HG02973 (cell line): ENCODE measurements around the gene LAMA2.
"Not testable (repeated sequence)": the region's sequence is repeated elsewhere in the genome, so short reads cannot be mapped to it uniquely, and the experiment has no call there.

Source experiments
- ATAC-seq: cut with Tn5 transposase; IDR thresholded peaks from one replicate; pipeline ENCODE4 v1.9.1; 2021; ENCODE audit warnings: moderate library complexity; ENCODE audit not compliant: unreplicated experiment

The LAMA2 gene

DNA sequence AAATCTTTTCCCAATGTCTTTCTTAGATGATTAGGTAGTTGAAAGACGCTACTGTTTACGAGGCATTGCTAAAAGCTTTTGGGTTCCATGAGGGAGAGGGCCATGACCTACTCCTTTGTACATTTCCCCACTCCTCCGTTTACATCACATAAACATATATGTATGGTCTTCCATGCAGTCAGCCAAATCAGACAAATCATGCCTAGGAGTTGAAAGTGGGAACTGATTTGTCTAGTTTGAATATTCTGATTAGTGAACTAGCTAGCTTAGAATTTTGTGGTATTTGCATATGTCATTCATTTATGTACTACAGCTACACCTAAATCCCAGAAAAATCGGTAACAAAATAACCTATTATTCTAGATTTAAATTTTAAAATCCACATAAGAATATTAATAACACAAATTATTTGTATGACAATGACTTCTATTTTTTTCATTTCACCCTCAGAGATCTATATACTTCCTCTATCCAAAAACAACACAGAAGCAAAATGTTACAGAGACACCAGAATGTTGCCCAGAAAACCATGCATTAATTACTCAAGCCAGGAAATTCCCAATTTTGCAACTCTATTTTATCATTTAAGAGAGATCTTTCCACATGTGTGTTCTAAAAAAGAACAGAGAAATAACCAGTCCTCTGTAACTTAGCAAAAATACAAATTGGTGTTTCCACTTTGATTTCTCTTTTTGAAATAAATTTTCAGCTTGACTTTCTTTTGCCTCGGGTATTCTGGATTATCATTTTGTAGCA, 231.9 kb downstream of the LAMA2 start:
- no peak for ATAC-seq

DNA sequence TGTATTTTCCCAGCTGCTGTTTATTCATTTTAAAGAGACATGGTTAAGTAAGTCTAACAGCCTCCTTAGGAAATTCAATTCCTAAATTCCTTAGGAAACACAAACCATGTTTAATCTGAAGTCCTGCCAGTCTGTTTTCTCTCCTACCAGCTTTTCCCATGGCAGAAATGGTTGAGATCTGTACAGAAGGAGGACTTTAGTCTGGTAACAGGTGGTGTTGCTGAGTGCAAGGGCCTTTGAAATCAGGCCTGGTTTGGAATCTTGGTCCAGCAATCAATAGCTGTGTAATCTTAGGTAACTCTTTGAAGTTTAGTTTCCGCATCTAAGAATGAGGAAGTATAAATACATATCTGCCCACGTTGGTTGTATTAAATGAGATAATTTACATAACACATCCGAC, 232.5 kb downstream of the LAMA2 start:
- no peak for ATAC-seq

DNA sequence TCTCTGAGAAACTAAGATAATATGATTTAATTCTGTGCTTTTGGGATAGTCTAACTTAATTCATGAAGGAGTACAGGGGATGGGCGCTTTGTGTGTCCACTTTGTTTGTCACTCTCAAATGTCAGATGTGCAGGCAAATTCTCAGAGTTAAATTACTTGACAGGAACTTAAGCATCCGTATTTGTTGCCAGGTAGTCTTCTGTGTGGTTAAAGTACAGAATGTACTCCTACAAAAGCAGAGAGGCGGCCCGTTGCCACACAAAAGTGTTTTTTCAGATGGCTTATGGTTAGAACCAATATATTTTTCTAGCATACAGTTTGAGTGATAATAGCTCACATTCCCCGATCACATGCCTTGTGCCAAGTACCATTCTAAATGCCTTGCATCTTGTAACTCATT, 234.4 kb downstream of the LAMA2 start:
- no peak for ATAC-seq

DNA sequence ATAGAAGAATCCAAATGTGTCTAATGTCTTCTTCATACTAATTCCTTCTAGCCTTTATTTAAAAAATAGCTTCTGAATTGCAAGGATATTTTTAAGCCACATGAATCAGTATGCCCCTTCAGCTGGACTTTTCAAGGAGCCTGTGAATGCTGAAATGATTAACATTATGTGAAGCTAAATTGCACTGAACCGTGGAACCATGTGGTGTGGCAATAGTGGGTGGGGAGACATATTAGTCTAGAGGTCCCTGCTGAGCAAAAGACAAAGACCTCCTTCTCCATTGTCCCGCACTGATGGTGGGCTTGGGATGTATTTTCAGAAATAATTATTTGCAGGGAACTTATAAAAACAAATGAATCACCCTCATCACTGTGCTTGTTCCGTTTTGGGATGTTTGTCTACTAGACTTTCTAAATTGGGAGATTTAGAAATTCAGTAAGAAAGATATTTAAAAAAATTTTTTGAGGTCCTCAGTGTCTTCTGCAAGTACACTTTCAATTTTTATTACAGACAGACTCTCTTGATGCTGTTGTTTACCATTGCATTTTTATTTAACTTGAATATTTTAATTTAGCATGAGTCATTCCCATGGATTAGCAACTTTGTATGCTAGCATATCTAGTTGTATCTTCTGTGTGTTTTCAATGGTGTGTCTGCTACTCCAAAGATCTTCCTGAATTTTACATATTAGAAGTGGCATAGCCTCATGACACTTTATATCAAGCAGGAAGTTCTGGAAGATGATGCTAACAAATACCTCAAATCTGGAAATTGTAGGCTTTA, 238.1 kb downstream of the LAMA2 start:
- no peak for ATAC-seq

DNA sequence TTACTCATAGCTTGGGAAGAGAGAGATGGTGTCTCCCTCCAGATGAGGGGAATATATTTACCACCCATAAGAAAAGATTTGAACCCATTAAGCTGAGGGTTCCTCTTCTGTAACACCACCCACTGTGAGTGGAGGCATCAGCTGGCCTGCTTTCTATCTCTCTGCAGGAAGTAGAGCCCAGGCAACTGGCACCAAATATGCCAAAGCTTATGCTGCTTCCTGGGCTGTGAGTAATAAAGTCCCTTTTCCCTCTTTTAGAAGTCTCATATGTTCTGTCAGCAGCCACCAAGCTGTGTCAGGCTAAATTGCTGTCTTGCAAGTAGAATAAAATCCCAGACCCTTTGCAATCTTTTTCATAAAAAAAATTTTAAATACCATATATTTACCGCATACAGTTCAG, 241.4 kb downstream of the LAMA2 start:
- ATAC-seq = no peak

- ATAC-seq = no peak
These were observed 247.2 kb downstream of the LAMA2 start for GRCh38 chr6:129130106-129130505.

DNA sequence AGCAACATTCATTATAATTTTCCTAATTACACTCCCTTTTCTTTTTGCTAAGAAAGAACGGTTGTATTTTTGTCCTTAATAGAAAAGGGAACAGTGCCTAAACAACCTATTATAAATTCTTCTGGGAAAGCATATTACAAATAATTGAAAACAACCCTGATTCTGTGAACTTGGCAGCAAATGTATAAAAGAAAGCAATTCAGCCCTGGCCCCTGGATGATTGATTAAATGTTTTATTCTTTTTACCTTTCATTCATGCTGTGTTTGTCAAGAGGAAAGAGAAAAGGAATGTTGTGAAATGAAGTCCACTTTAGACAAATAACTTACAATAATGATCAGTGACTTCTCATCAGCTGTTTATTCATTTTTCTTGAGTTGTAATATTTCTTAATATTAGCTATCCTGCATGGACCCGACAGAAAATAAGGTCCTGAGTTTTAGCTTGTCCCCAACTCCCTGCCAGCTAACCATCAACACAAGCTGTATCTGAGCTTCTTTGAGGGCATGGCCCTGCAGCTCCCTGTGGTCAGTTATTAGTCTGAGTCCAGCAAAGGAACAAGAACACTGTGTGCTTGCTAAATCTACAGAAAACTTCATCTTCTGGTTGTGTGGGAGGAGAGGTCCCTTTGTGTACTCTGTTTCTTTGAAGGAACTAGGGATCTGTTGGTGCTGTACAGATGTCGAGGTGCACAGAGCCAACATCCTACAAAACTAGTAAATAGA, 248.2 kb downstream of the LAMA2 start:
- no peak for ATAC-seq

GRCh38 chr6:129133770-129134192, 250.8 kb downstream of the LAMA2 start:
- no peak for ATAC-seq

GRCh38 chr6:129134535-129134934, 251.6 kb downstream of the LAMA2 start:
- ATAC-seq = no peak

- no peak for ATAC-seq
These were observed 252.5 kb downstream of the LAMA2 start for GRCh38 chr6:129135451-129135850.

- ATAC-seq = no peak
These were observed 253.8 kb downstream of the LAMA2 start for GRCh38 chr6:129136751-129137150.

DNA sequence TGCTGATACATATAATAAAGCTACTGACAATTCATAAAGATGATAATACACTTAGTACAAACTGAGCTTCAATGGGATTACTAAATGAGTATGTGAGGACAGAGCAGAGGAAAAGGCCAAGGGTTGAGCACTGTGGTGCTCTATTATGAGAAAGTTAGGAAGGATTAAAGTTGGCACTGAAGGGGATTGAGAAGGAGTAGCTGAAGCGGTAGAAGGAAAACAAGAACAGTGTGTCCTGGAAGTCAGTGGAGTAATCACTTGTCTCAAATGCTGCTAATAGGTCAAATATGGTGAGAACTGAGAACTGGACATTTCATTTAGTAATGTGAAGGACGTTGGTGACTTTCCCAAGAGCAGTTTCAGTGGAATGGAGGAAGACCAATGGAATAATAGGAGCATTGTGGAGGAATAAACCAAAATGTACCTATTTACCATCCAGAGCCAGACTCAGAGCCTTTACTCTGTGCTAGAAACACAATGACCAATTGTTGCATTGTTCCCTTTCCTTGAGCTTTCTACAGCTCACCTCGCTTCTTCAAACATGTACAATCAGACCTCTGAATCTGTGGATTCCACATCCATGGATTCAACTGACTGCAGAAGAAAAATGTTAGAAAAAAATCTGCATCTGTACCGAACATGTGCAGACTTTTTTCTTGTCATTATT, 255.9 kb downstream of the LAMA2 start:
- no peak for ATAC-seq

- no peak for ATAC-seq
These were observed 257.6 kb downstream of the LAMA2 start for GRCh38 chr6:129140526-129140925.

- ATAC-seq = no peak
These were observed 258.6 kb downstream of the LAMA2 start for GRCh38 chr6:129141499-129141898.

DNA sequence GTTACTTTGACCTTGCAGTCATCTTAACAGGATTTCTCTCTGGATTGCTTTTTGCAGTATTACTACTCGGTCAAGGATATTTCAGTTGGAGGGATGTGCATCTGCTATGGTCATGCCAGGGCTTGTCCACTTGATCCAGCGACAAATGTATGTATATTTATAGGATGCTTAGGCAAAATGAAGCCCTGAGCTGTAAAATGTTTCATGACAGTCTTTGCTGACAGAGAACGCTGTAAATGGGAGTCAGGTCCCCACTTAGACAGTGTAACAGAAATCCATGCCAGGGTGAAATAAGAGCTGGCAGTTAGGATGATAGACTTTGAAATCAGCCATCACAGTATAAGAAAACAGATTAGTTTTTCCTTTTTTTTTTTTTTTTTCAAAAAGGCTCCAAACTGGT, 264.0 kb downstream of the LAMA2 start:
- no peak for ATAC-seq

DNA sequence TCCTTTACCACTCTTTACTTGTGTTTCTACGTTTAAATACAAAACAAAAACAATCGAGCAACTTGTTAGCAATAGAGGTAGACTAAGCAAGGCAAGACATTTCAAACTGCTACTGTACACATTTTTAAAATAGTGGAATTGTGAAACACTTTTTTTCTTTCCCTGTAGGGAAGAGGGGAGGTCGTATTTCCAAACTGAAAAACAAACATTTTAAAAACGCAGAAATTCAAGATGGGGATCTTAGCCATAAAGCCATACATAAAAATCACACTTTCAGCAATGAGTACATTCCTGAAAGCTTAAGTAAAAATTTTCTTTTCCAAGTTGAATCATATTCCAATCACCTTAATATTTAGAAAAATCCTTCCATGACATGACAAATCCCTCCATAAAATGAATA, 267.6 kb downstream of the LAMA2 start:
- no peak for ATAC-seq

DNA sequence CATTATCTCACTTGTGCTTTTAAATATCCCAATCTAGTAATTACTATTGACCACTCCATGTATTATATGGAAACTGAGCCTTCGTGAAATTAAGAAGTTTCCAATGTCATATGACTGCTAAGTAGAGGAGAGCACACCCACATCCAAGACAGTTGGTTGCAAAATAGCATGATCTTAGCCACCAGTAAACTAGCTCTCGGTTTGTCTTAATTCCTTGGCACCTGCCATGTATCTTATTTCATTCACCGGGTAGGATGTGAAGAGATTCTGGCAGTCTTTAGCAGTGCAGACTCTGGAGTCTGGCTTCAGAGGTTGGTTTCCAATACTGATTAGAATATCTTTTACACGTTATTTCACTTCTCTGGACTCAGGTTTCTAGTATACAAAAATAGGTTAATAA, 270.3 kb downstream of the LAMA2 start:
- ATAC-seq = no peak

DNA sequence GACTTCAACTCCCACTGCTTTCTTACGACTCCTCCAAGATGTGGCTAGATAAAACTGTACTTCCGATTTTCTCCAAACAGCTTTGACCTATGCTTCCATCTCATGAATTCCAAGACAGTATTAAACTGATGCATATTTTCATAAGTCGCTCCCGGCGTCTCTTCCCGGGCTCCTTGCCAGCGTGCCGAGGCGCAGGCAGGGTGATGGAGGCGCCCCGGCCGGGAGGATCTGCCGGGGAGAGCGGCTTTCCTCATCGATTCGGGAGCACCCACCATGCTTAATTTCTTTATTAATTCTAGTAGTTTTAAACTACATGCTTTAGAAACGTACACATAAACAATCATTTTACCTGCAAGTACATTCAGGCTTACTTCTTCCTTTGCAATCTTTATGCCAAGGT, 276.3 kb downstream of the LAMA2 start:
- ATAC-seq = not testable (repeated sequence)

DNA sequence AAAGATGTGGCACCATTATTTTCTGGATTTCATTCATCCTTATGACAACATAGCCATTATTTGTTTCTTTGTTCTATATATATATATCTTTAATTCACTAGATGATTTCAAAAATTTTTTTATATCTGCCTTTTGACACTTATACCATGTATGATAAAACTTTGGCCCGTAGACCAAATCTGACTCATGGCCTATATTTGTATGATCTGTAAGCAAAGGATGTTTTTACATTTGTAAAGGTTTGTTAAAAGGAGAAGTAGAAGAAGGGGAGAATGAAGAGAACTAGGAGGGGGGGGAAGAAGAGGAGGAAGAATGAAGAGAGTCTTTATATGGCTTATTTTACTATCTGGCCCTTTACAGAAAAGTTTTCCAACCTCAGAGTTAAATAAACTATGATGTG, 279.7 kb downstream of the LAMA2 start:
- ATAC-seq = no peak

DNA sequence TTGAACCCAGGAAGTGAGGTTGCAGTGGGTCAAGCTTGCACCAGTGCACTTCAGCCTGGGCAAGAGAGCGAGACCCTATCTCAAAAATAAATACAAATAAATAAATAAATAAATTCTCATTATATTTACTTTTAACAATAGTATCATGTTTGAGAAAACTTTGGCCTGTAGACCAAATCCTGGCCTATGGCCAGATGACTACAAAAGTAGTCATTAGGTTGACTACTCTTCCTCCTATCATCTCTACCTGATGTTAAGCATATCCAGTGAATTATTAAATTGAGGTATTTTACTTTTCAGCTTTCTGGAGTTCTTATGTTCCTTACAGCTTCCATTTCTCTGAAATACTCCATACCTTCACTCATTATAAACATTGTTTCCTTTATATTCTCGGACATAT, 280.6 kb downstream of the LAMA2 start:
- no peak for ATAC-seq

DNA sequence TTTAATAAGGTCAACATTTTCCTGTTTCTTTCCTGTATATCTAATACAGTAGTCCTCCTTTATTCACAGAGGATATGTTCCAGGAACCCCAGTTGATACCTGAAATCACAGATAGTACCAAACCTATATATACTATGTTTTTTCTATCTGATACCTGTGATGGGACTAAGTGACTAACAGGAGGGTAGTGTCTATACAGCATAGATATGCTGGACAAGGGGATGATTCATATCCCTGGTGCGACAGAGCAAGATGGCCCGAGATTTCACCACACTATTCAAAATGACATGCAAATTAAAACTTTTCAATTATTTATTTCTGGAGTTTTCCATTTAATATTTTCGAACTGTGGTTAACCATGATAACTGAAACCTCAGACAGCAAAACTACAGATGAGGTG, 281.1 kb downstream of the LAMA2 start:
- ATAC-seq = no peak
